ENCODE data around the gene NRL. TPM values are rescaled to one million over a fixed set of nuclear protein-coding genes. Genes with fewer than 3 reads are reported as not detected.

NRL gene
- total and polyA plus RNA-seq, 9 of the 15 experiments (the other 6 are each of a cell fraction or from before 2014, with no cell fraction given), result 0.07 to 2.7 (median 1.4) TPM; not detected in 1

GRCh38 chr14:24113801-24114531, 783 bp downstream of the NRL start (continued):
- TF ChIP-seq, protein P1, sequence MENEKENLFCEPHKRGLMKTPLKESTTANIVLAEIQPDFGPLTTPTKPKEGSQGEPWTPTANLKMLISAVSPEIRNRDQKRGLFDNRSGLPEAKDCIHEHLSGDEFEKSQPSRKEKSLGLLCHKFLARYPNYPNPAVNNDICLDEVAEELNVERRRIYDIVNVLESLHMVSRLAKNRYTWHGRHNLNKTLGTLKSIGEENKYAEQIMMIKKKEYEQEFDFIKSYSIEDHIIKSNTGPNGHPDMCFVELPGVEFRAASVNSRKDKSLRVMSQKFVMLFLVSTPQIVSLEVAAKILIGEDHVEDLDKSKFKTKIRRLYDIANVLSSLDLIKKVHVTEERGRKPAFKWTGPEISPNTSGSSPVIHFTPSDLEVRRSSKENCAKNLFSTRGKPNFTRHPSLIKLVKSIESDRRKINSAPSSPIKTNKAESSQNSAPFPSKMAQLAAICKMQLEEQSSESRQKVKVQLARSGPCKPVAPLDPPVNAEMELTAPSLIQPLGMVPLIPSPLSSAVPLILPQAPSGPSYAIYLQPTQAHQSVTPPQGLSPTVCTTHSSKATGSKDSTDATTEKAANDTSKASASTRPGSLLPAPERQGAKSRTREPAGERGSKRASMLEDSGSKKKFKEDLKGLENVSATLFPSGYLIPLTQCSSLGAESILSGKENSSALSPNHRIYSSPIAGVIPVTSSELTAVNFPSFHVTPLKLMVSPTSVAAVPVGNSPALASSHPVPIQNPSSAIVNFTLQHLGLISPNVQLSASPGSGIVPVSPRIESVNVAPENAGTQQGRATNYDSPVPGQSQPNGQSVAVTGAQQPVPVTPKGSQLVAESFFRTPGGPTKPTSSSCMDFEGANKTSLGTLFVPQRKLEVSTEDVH (IDR thresholded peaks at IDR 0.05; ENCODE audit: low read depth, partially characterized antibody), result peak; percentile 36
- peak; percentile 22 for TF ChIP-seq DPF2 (IDR thresholded peaks at IDR 0.05)
- TF ChIP-seq, protein P2, sequence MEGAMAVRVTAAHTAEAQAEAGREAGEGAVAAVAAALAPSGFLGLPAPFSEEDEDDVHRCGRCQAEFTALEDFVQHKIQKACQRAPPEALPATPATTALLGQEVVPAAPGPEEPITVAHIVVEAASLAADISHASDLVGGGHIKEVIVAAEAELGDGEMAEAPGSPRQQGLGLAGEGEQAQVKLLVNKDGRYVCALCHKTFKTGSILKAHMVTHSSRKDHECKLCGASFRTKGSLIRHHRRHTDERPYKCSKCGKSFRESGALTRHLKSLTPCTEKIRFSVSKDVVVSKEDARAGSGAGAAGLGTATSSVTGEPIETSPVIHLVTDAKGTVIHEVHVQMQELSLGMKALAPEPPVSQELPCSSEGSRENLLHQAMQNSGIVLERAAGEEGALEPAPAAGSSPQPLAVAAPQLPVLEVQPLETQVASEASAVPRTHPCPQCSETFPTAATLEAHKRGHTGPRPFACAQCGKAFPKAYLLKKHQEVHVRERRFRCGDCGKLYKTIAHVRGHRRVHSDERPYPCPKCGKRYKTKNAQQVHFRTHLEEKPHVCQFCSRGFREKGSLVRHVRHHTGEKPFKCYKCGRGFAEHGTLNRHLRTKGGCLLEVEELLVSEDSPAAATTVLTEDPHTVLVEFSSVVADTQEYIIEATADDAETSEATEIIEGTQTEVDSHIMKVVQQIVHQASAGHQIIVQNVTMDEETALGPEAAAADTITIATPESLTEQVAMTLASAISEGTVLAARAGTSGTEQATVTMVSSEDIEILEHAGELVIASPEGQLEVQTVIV (CRISPR knock-in tag; IDR thresholded peaks at IDR 0.05; ENCODE audit: borderline replicate concordance), result no peak
- no peak for TF ChIP-seq CBX5 (IDR thresholded peaks at IDR 0.05; ENCODE audit: borderline replicate concordance, low read depth)
- 0 out of 2 replicates have a peak, but pooled peaks have one; percentile 31 for TF ChIP-seq THRB (CRISPR knock-in tag; conservative IDR thresholded peaks at IDR 0.05)
- no peak for TF ChIP-seq CREBBP (IDR thresholded peaks at IDR 0.05; ENCODE audit: low read depth, low read length)
- TF ChIP-seq E2F5 (CRISPR knock-in tag; IDR thresholded peaks at IDR 0.05), result no peak
- TF ChIP-seq GMEB1 (CRISPR knock-in tag; IDR thresholded peaks at IDR 0.05), result peak; percentile 10; the same call in 1 of the 2 replicates
- peak; percentile 72; the same call in 1 of the 2 replicates for TF ChIP-seq CHAMP1 (IDR thresholded peaks at IDR 0.05)
- TF ChIP-seq NCOA4 (IDR thresholded peaks at IDR 0.05; ENCODE audit: partially characterized antibody), result no peak
- no peak for TF ChIP-seq ZNF24 (IDR thresholded peaks at IDR 0.05)
- TF ChIP-seq DIDO1 (tag; IDR thresholded peaks at IDR 0.05; ENCODE audit: low read depth), result no peak
- TF ChIP-seq HDAC2 (IDR thresholded peaks at IDR 0.05), result no peak; the same call in none of the 2 replicates
- no peak for TF ChIP-seq XRCC3 (IDR thresholded peaks at IDR 0.05)
- 0 out of 2 replicates have a peak, but pooled peaks have one; percentile 57 for TF ChIP-seq NFRKB (IDR thresholded peaks at IDR 0.05; ENCODE audit: low read depth)
- no peak for TF ChIP-seq HOXB6 (CRISPR knock-in tag; IDR thresholded peaks at IDR 0.05; ENCODE audit: borderline replicate concordance)
